GM19397 (cell line): ENCODE results near the gene PIAS4.
A peak's percentile ranks its signal among the peaks of the same experiment; 100 is the strongest.

Source experiments
- ATAC-seq: cut with Tn5 transposase; IDR thresholded peaks from one replicate; pipeline ENCODE4 v1.9.1; 2021; ENCODE audit warnings: mild to moderate bottlenecking, moderate library complexity; ENCODE audit not compliant: unreplicated experiment

Gene PIAS4

GRCh38 chr19:3976495-3977241 is 30.9 kb upstream of the PIAS4 start:
- ATAC-seq, result no peak

GRCh38 chr19:3977242-3978143 is 30.0 kb upstream of the PIAS4 start:
- no peak for ATAC-seq

- ATAC-seq, result no peak
These were observed 29.4 kb upstream of the PIAS4 start for GRCh38 chr19:3978145-3978544.

- no peak for ATAC-seq
These were observed 28.3 kb upstream of the PIAS4 start for GRCh38 chr19:3979289-3979673.

- ATAC-seq, result no peak
These were observed 27.7 kb upstream of the PIAS4 start for GRCh38 chr19:3979674-3980352.

- no peak for ATAC-seq
These were observed 26.9 kb upstream of the PIAS4 start for GRCh38 chr19:3980353-3981251.

- ATAC-seq, result no peak
These were observed 26.2 kb upstream of the PIAS4 start for GRCh38 chr19:3981373-3981735.

GRCh38 chr19:3981736-3982681 is 25.5 kb upstream of the PIAS4 start:
- ATAC-seq, result no peak

- no peak for ATAC-seq
These were observed 24.6 kb upstream of the PIAS4 start for GRCh38 chr19:3982701-3983541.

GRCh38 chr19:3983542-3983914 is 24.0 kb upstream of the PIAS4 start:
- ATAC-seq, result no peak

- no peak for ATAC-seq
These were observed 23.5 kb upstream of the PIAS4 start for GRCh38 chr19:3983936-3984583.

GRCh38 chr19:3984584-3984907 is 23.0 kb upstream of the PIAS4 start:
- no peak for ATAC-seq

GRCh38 chr19:3984908-3985642 is 22.5 kb upstream of the PIAS4 start, which contains the start of gene EEF2:
EEF2 (minus strand) TSS chr19:3985463; CDS start chr19:3985380, 83 bp downstream.
- peak; percentile 68 for ATAC-seq

GRCh38 chr19:3985643-3986259 is 21.8 kb upstream of the PIAS4 start:
- no peak for ATAC-seq

- ATAC-seq, result no peak
These were observed 21.1 kb upstream of the PIAS4 start for GRCh38 chr19:3986260-3987041.

- no peak for ATAC-seq
These were observed 19.7 kb upstream of the PIAS4 start for GRCh38 chr19:3987619-3988371.
